HG03457 (cell line): ENCODE results near the gene CD109.
"Not testable (repeated sequence)": the region's sequence is repeated elsewhere in the genome, so short reads cannot be mapped to it uniquely, and the experiment has no call there.

Experiments
- ATAC-seq: cut with Tn5 transposase; IDR thresholded peaks from one replicate; pipeline ENCODE4 v1.9.1; 2021; ENCODE audit warnings: moderate number of reproducible peaks; ENCODE audit not compliant: unreplicated experiment

CD109 gene

DNA sequence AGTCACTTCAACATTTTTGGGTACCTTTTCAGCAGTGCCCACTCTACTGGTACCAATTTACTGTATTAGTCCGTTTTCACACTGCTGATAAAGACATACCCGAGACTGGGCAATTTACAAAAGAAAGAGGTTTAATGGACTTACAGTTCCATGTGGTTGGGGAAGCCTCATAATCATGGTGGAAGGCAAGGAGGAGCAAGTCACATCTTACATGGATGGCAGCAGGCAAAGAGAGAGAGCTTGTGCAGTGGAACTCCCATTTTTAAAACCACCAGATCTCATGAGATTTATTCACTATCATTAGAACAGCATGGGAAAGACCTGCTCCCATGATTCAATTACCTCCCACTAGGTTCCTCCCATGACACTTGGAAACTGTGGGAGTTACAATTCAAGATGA lies 12.4 kb upstream of the CD109 start:
- not testable (repeated sequence) for ATAC-seq

DNA sequence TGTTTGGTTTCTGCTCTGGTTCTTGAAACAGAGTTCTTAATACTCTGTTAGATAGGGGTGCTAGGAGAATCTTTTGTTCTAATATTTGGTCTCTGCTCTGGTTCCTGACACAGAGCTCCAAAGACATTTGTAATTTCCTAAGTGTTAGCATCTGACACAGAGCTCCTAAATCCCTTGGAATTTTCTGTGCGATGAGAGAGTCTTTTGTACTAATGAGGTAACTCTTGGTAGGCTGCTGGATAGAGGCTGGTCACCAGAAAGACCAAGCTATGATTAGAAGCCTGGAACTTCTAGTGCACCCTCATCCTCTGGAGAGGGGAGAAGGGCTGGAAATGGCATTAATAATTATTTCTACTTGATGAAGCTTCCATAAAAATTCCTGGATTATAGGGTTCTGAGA lies 7.7 kb upstream of the CD109 start:
- ATAC-seq, result no peak

DNA sequence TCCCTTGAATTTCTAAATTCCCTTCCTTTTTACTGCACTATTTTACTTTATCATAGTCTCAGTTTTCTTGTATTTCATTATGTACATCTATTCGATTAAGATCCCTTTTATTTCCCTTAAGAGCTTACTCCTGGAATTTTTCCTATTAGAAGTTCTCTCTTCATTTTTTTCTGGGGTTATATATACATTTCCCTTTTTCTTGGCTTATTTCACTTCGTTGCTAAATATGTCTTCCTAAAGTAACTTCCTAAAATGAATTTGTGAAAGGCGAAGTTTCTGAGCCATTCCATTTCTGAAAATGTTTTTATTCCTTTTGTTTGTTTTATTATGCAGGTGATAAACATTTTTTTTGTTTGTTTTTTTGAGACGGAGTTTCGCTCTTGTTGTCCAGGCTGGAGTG lies 5.9 kb upstream of the CD109 start:
- no peak for ATAC-seq

DNA sequence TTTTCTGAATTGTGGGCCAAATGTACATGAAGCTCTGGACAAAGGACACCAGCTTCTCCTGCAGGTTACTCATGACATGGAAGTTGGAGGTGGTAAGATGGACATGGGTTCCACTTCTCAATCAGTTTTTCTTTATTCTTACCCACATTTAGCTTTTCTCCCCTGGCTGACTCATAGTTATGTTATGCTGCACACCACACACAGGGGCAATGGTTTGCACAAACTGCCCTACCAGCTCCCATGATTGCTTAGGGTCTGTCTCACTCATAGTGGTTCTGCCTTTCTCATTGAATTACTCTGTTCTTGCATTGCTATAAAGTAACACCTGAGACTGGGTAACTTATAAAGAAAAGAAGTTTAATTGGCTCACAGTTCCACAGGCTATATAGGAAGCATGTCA lies 4.5 kb upstream of the CD109 start:
- ATAC-seq, result no peak

DNA sequence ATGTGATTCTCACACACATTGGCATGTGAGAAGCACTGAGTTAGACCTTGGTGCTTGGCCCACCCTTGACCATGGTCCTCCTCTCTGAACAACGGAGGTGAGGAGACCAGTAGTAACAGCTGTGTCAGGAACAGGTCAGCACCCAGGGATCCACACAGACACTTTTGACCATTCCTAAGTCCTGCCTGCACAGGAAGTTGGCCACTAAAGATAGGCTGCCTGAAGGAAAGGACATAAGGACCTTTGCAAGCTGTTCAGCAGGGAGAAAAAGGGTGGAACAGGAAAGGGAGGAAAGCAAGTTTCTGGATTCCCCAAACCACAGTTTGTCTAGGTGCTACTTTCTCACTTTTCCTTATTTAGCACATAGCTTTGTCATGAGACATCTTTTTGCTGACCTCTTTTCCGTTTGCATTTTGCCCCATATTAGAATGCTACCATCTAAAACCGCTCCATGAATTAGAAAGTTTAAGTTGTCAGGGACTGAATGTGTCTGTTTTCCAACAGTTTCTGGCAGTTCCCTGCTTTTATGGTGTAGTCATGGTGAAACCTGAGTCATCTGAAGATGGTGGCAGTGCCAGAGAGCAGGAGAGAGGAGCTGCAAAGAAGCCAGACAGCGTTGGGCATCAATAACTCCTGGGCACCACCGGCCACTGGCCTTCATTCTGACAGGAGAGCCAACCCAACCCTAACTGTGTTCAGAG lies 1.1 kb upstream of the CD109 start:
- no peak for ATAC-seq

DNA sequence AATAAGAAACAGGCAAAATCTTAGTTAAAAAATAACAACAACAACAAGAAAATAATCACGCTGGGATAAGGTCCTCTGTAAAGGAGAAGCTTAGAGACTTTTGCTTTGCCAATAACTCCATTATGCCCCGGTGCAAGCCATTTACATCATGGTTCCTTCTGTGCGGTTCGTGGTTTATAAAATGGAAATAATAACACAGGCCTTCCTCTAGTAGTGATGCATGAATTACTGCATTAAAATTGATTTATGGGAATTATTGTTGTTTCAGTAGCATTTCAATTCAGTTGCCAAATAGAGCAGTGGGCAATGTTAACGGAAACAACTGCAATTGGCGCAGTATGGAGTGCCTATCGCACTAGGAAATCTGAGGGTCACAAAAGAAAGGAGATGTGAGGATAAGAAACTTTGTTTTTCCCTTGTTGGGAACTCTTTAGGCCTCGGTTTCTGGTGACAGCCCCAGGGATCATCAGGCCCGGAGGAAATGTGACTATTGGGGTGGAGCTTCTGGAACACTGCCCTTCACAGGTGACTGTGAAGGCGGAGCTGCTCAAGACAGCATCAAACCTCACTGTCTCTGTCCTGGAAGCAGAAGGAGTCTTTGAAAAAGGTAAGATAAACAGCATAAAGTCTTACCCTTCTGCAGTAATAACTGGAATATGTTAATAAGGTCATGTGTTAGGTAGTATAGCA lies 1.1 kb downstream of the CD109 start:
- no peak for ATAC-seq

DNA sequence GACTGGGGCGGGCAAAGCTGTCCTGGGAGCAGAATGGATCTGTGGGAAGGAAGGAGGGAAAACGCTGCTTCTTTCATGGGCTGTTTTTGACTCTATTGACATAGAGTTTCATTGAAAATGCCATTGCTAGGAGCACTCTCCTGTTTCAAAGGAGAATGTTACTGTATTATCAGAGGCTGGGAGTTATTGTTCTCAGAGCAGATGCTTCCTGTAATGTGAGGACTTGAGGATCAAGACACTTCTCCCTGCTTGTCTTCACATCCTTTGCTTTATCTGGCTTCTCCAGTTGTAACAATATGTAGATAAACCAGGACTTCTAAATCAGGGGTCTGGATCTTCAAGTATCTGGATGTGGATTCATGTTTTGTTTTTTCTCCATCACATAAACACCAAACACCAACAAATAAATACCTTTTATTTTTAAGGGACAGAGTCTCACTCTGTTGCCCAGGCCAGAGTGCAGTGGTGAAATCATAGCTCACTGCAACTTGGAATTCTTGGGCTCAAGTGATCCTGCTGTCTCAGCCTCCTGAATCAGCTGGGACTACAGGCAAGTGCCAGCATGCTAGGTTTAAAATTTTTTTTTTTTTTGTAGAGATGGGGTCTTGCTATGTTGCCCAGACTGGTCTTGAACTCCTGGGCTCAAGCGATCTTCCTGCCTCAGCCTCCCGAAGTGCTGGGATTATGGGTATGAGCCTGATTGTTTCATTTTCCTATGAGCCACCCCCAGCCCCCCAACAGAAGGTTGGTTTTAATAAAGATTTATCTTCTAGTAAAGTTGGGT lies 3.9 kb downstream of the CD109 start:
- no peak for ATAC-seq

DNA sequence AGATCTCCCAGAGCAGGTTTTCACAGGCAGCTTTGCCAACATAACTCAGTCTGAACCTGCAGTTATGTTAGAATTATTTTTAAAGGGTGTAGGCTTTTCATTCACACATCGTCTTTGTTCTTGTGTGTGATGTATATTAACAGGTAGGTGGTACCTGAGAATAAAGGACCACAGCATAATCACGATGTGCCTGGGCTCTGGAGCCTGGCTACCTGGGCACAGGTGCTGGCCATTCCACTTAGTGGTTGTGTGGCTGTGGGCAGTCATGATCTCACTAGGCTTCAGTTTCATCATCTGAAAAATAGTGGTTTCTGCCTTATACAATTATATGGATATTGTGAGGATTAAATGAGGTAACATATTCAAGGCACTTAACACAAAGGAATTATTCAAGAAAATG lies 6.4 kb downstream of the CD109 start:
- ATAC-seq, result no peak

DNA sequence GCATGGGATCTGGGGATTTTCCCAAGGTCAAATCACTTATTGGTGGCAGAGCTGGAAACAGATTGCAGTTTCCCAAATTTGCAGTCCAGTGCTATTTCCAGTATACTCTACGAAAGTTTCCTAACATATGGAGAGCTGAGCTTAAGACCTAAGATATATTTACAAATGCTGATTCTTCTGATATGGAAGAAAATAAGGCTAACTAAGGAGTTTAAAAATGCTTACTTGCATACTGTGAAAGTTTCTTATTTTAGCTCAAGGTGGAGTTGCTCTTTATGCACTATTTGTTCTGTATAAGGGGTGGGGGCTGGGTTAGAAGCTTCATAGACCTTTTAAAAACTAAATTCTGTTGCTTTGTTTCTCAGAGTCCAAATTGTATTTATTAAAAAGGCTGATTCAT lies 7.5 kb downstream of the CD109 start:
- no peak for ATAC-seq

DNA sequence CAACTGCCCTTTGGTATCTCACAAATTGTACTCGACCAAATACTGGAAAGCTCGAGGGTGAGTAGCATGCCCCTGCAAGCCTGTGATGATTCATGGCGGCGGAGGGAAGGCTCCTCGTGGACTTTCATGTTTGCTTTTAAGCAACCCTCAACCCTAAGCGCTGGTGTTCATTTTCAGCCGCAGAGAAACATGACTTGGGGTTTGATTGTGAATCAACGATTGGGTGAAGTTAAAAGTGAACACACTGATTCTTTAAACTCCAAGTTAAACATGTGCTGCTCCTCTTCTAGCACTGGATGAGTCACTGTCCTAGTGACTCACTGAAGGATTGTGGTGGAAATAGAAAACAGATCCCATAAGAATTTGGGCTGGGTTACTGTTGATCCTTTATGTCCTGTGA lies 8.3 kb downstream of the CD109 start:
- ATAC-seq, result no peak

DNA sequence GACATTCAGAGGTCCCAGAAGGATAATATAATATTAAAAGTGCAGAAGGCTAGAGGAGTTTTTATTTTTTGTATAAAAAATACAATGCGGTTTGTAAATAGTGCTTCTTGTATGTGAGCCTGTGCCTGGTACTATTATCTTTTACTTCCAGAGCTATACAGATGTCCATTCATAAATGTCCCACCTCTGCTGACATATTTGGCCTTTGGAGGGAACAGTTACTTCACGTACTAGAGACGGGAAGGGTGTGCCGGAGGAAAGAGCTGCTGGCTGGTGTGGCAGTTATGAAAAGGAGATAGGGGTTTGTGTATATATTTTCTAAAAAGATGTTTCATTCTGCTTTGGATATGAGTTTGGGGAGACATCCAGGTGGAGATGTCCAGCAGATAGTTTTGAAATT lies 8.8 kb downstream of the CD109 start:
- ATAC-seq, result no peak

DNA sequence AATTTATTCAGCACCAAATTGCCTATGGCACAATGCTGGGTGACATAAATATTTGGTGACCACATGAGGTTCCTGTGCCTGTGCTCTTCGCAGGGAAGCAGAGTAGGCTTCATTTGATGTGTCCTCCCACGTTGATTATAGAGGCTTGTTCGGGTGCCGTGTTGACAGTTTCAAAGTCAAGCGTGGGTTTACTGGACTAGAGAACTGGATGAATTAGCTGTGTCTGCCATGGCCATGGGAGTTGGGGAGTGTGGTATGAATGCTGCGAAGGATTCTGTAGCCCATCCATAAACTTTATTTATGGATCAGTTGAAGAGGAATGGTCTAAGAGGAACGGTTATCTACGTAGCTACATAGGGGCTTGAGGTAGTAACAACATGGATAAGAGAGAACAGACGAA lies 11.0 kb downstream of the CD109 start:
- no peak for ATAC-seq

DNA sequence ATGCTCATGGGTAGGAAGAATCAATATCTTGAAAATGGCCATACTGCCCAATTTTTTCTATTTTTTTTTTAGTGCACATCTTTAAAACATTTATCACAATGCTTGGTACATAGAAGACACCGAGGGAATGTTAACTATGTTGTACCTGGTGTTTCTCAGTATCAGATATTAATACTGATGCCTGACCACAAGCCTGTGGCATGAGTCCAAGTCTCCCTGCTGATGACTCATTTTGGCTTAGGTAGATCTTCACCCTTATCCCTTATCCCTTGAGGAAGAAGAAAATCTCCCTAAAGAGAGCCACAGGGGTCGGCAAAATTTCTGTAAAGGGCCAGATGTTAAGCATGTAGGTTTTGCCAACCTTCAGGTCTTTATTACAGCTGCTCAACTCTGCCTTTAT lies 14.5 kb downstream of the CD109 start:
- ATAC-seq, result no peak

DNA sequence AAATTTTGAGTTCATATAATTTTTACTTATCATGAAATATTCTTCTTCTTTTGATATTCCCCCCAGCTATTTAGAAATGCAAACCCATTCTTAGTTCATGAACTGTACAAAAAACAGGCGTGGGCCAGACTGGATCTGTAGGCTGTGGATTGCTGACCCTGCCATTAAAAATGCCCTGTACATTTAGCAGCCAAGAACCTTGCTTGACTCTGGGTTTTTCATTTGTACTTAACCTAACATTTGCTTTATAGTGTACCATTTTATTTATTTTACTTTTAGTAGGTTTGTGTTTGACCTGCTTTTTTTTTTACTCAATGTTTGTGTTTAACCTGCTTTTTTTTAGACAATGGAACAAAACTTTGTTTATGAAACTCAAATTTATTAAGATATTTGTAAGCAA lies 14.9 kb downstream of the CD109 start:
- no peak for ATAC-seq

DNA sequence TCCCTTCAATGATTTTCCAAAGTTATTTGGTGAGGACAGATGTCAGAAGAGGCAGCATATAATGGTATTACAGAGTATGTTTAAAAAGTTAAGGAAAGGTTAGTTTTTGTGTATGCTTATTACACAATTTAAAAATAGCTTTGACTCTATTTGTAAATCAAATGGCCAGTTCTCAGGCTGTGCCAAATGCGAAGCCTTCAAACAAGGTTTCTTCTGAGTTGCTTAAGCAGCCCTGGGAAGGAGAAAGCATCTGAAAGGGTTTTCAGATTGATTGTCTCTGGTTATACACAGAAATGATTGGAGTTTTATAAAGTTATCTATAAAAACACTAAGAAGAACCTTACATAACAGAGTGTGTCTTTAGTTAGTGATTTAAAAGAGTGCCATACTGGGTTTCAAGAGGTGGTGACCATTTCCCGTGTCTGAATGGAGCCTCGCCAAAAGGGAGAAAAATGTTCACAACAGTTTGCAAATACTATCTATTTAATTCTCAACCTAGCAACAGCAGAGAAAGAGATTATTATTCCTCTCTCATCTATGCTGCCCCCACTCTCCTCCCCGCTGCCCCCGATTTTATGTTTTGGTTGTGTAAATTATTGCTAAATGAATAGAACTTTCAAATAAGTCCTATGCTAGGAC lies 16.7 kb downstream of the CD109 start:
- ATAC-seq, result no peak

DNA sequence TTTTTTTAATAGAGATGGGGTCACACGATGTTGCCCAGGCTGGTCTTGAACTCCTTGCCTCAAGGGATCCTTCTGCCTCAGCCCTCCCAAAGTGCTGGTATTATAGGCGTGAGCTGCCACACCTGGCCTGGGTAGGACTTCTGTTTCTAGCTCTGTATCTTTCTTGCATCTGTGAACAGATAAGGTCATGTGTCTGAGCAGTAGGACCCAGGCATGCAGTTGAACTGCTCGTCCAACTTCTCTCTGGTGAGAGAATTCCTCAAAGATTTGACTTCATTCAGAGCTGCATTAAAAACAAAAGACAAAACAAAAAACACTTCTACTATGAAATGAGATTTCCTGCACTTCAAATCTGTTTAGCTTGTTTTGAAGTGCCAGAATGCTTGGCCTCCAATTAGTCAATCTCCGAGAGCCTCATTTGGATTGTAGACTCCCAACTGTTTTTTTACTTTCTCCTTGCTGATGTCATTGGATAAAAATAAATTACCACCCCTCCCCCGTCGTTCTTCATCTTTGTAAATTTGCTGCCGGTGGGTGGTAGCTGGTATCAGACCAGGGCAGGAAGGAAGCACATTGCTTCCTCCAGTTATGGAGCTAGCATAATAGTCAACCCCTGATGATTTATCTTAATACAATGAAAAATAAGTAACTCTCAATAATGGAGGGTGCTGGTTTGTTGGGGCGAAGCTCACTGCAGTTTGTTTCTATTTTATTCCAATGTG lies 17.6 kb downstream of the CD109 start:
- ATAC-seq, result no peak

DNA sequence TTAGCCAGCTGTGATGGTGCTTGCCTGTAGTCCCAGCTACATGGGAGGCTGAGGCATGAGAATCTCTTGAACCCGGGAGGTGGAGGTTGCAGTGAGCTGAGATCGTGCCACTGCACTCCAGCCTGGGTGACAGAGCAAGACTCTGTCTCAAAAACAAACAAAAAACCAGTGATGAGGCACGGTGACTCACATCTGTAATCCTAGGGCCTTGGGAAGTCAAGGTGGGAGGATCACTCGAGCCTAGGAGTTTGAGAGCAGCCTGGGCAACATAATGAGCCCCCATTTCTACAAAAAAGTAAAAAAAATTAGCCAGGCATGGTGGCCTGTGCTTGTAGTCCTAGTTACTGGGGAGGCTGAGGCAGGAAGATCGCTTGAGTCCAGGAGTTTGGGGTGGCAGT lies 19.1 kb downstream of the CD109 start:
- ATAC-seq, result not testable (repeated sequence)

DNA sequence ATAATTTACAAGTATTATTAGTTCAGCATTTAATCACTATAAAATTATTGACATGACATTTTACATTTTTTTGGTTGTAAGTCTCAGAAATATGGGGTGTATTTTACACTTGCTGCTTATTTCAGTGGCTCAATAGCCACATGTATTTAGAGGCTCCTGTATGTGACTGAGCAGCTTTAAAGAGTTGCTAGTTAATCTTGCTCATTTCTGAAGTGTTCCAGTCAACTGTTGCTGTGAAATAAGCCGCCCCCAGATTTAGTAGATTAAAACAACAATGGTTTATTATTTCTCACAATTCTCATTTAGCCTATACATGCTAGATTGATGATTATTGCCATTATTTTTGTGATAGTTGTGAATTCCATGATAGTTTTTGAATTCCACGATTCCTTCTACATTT lies 23.0 kb downstream of the CD109 start:
- no peak for ATAC-seq

DNA sequence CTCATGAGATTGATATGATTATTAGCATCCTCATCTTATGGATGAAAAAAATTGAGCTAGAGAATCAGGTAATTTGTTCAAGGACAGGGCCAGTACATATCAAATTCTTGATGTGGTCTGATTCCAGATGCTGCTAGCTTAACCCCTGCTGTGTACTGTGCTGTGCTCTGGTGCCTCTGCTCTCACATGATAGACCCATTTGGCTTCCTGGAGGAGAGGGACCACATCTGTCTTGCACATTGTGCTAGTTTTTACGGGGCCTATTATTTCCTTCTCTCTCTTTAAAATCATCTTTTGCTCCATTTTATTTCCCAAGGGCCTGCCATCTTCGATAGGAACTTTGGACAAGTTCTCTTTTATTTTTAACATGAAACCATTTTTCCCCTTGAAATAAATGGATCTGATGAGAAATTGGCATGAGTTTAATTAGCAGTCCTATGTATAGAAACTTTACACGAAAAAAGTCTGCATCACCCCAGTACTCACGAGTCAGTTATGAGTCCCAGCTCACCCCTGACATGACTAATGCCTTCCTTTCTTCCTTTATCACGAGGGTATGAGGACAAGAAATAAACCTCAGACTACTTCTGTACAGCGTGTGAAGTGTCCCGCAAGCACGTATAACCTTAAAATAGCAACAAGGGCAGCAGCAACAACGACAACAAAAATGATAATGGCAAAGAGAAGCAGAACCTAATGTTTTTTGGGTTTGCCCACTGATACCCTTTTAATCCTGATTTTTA lies 26.5 kb downstream of the CD109 start:
- no peak for ATAC-seq

DNA sequence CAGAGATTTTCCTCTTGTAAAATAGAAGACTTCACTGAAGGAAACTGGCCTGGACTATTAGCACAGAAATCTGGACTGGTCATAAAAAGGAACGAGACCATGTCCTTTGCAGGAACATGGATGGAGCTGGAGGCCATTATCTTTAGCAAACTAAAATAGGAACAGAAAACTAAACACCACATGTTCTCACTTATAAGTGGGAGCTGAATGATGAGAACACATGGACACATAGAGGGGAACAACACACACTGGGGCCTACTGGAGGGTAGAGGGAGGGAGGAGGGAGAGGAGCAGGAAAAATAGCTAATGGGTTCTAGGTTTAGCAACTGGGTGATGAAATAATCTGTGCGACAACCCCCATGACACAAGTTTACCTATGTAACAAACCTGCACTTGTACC lies 27.5 kb downstream of the CD109 start:
- not testable (repeated sequence) for ATAC-seq
